Fibroblast of mammary gland (primary cell): Measurements from ENCODE around the gene STAMBP.

Experiments used
- DNase-seq: peaks from one replicate; pipeline ENCODE4 v3.0.0-alpha.2; 2010; ENCODE audit warnings: low read depth
- H3K4me3 ChIP-seq: 2 replicates; pipeline ENCODE4 v1.5.1; 2011; ENCODE audit warnings: low read depth, mild to moderate bottlenecking, low read length, moderate library complexity; ENCODE audit not compliant: control insufficient read depth
- CTCF ChIP-seq: conservative IDR thresholded peaks from 2 replicates; pipeline ENCODE4 v1.5.1; 2011; ENCODE audit warnings: low read depth, low read length, inconsistent platforms; ENCODE audit not compliant: control insufficient read depth, insufficient read depth

Gene STAMBP

GRCh38 chr2:73844087-73844486, 15.3 kb downstream of the STAMBP start:
- DNase-seq: no peak
- H3K4me3 ChIP-seq: no peak overlapping the region
- no peak for TF ChIP-seq CTCF

GRCh38 chr2:73850009-73850408, 21.2 kb downstream of the STAMBP start:
- DNase-seq: no peak
- no peak for TF ChIP-seq CTCF
- no peak overlapping the region for H3K4me3 ChIP-seq

GRCh38 chr2:73851274-73851673, 22.5 kb downstream of the STAMBP start:
- TF ChIP-seq CTCF: peak; percentile 25
- DNase-seq: no peak
- no peak overlapping the region for H3K4me3 ChIP-seq

GRCh38 chr2:73852020-73852419, 23.3 kb downstream of the STAMBP start:
- peak; percentile 89 for DNase-seq
- H3K4me3 ChIP-seq: no peak overlapping the region
- no peak for TF ChIP-seq CTCF

- no peak for TF ChIP-seq CTCF
- H3K4me3 ChIP-seq: no peak overlapping the region
Observed at GRCh38 chr2:73855526-73855925, 26.8 kb downstream of the STAMBP start.

GRCh38 chr2:73856214-73856613, 27.5 kb downstream of the STAMBP start:
- DNase-seq: peak; percentile 99
- no peak for TF ChIP-seq CTCF
- no peak overlapping the region for H3K4me3 ChIP-seq

More at GRCh38 chr2:73855526-73855925, 26.8 kb downstream of the STAMBP start:
- DNase-seq: peak; percentile 7

- no peak for TF ChIP-seq CTCF
- H3K4me3 ChIP-seq: no peak overlapping the region
- peak; percentile 94 for DNase-seq
Observed at GRCh38 chr2:73859721-73860586, 31.2 kb downstream of the STAMBP start.
